ENCODE measurements around the gene PUS7L.
"Not testable (repeated sequence)": the region's sequence is repeated elsewhere in the genome, so short reads cannot be mapped to it uniquely, and the experiment has no call there.

Gene PUS7L

GRCh38 chr12:43696154-43696553 is 62.4 kb downstream of the PUS7L start:
- FAIRE-seq (no peak), DNase-seq (ENCODE audit: insufficient read length) (no peak)
- TF ChIP-seq POLR2AphosphoS5 (IDR thresholded peaks at IDR 0.05; ENCODE audit: low read depth, low read length) (no peak), TAF1 (IDR thresholded peaks at IDR 0.05; ENCODE audit: borderline replicate concordance, low read depth, low read length) (no peak), POLR2A (IDR thresholded peaks at IDR 0.05; ENCODE audit: low read depth, low read length) (no peak)

GRCh38 chr12:43694879-43695278 is 63.7 kb downstream of the PUS7L start:
- no peak for FAIRE-seq
- TF ChIP-seq POLR2AphosphoS5 (IDR thresholded peaks at IDR 0.05; ENCODE audit: low read depth, low read length) = no peak
- no peak for TF ChIP-seq TAF1 (IDR thresholded peaks at IDR 0.05; ENCODE audit: borderline replicate concordance, low read depth, low read length)
- no peak for TF ChIP-seq POLR2A (IDR thresholded peaks at IDR 0.05; ENCODE audit: low read depth, low read length)
- DNase-seq (ENCODE audit: insufficient read length) = no peak

GRCh38 chr12:43692064-43692463 is 66.5 kb downstream of the PUS7L start:
- no peak for DNase-seq (ENCODE audit: insufficient read length)
- TF ChIP-seq POLR2A (IDR thresholded peaks at IDR 0.05; ENCODE audit: low read depth, low read length) (no peak), POLR2AphosphoS5 (IDR thresholded peaks at IDR 0.05; ENCODE audit: low read depth, low read length) (no peak), TAF1 (IDR thresholded peaks at IDR 0.05; ENCODE audit: borderline replicate concordance, low read depth, low read length) (no peak)
- FAIRE-seq = no peak

- not testable (repeated sequence) for FAIRE-seq; DNase-seq (ENCODE audit: insufficient read length)
Observed at GRCh38 chr12:43685491-43685890, 73.1 kb downstream of the PUS7L start.

GRCh38 chr12:43676183-43676813 is 82.3 kb downstream of the PUS7L start:
- no peak for DNase-seq (ENCODE audit: insufficient read length)
- FAIRE-seq = peak; percentile 48
- TF ChIP-seq POLR2A (IDR thresholded peaks at IDR 0.05; ENCODE audit: low read depth, low read length) = no peak
- TF ChIP-seq TAF1 (IDR thresholded peaks at IDR 0.05; ENCODE audit: borderline replicate concordance, low read depth, low read length) = no peak
- no peak for TF ChIP-seq POLR2AphosphoS5 (IDR thresholded peaks at IDR 0.05; ENCODE audit: low read depth, low read length)

- no peak for FAIRE-seq
- TF ChIP-seq POLR2AphosphoS5 (IDR thresholded peaks at IDR 0.05; ENCODE audit: low read depth, low read length) (no peak), POLR2A (IDR thresholded peaks at IDR 0.05; ENCODE audit: low read depth, low read length) (no peak), TAF1 (IDR thresholded peaks at IDR 0.05; ENCODE audit: borderline replicate concordance, low read depth, low read length) (no peak)
- no peak for DNase-seq (ENCODE audit: insufficient read length)
Observed at GRCh38 chr12:43675048-43675904, 83.3 kb downstream of the PUS7L start.

GRCh38 chr12:43669373-43669772 is 89.2 kb downstream of the PUS7L start:
- no peak for FAIRE-seq
- no peak for DNase-seq (ENCODE audit: insufficient read length)
- TF ChIP-seq TAF1 (IDR thresholded peaks at IDR 0.05; ENCODE audit: borderline replicate concordance, low read depth, low read length) (no peak), POLR2A (IDR thresholded peaks at IDR 0.05; ENCODE audit: low read depth, low read length) (no peak)
